Ovary (tissue), 3 donors: Measurements from ENCODE around the gene KCNIP4.

Source experiments
- CTCF ChIP-seq, 3 donors: fragments of 450-650 bp in 2 of 3; fragments of 200-600 bp in 1 of 3; IDR thresholded peaks; one replicate each; pipeline versions ENCODE4 v1.5.1 to v1.8.0; 2016 to 2022; ENCODE audit warnings: antibody characterized with exemption in 3 of 3, mild to moderate bottlenecking in 1 of 3
- EP300 ChIP-seq: sonication (generic); formaldehyde crosslinking; IDR thresholded peaks from one replicate; pipeline ENCODE4 v1.6.1; 2017; ENCODE audit warnings: antibody characterized with exemption
- POLR2A ChIP-seq: fragments of 450-650 bp; IDR thresholded peaks from one replicate; pipeline ENCODE4 v1.6.1; 2017; ENCODE audit warnings: antibody characterized with exemption, mild to moderate bottlenecking, moderate library complexity
- donor health status: DM: no; HTN: no; CAD: no.

- TF ChIP-seq CTCF (IDR thresholded peaks at IDR 0.05) = no peak
- TF ChIP-seq EP300 = no peak
- no peak for TF ChIP-seq POLR2A
These were observed 394.5 kb downstream of the KCNIP4 start for GRCh38 chr4:21554066-21554465.
